ENCODE data around the gene MMP12.
"Not testable (repeated sequence)": the region's sequence is repeated elsewhere in the genome, so short reads cannot be mapped to it uniquely, and the experiment has no call there.

Gene MMP12

GRCh38 chr11:102903895-102904294 is 29.1 kb upstream of the MMP12 start:
- not testable (repeated sequence) for H2AFZ ChIP-seq (ENCODE audit: low read length); H3K4me3 ChIP-seq (ENCODE audit: low read length); H3K9me3 ChIP-seq (replicated peaks; ENCODE audit: insufficient read depth, low read length); H4K20me1 ChIP-seq (ENCODE audit: insufficient read depth, low read length); H3K4me2 ChIP-seq (ENCODE audit: low read depth, low read length); H3K79me2 ChIP-seq (ENCODE audit: low read length); H3K4me1 ChIP-seq (ENCODE audit: low read length); H3K36me3 ChIP-seq (replicated peaks; ENCODE audit: insufficient read depth, low read length); H3K27ac ChIP-seq (ENCODE audit: low read length); DNase-seq; H3K9ac ChIP-seq (ENCODE audit: low read length); H3F3A ChIP-seq (ENCODE audit: insufficient read depth, low read length); H3K9me2 ChIP-seq (replicated peaks; ENCODE audit: insufficient read depth, low read length); H3K27me3 ChIP-seq (replicated peaks; ENCODE audit: insufficient read depth, low read length)

- H3K79me2 ChIP-seq (ENCODE audit: low read length): no peaks in the 10 kb centered on the region
- no peak overlapping the region for H3K4me3 ChIP-seq (ENCODE audit: low read length)
- H3K4me1 ChIP-seq (ENCODE audit: low read length): no peaks in the 10 kb centered on the region
- no peaks in the 10 kb centered on the region for H3K9me3 ChIP-seq (replicated peaks; ENCODE audit: insufficient read depth, low read length)
- H4K20me1 ChIP-seq (ENCODE audit: insufficient read depth, low read length): no peaks in the 10 kb centered on the region
- H3K27ac ChIP-seq (ENCODE audit: low read length): no peak overlapping the region
- no peak for DNase-seq
- no peak for TF ChIP-seq CTCF (IDR thresholded peaks at IDR 0.05; ENCODE audit: low read length)
- no peak for TF ChIP-seq EZH2phosphoT487 (IDR thresholded peaks at IDR 0.05; ENCODE audit: low read length)
- no peak for TF ChIP-seq EZH2 (optimal IDR thresholded peaks at IDR 0.05; ENCODE audit: low read depth, low read length)
- no peak overlapping the region for H2AFZ ChIP-seq (ENCODE audit: low read length)
- no peaks in the 10 kb centered on the region for H3K36me3 ChIP-seq (replicated peaks; ENCODE audit: insufficient read depth, low read length)
- no peak overlapping the region for H3K9ac ChIP-seq (ENCODE audit: low read length)
- H3F3A ChIP-seq (ENCODE audit: insufficient read depth, low read length): no peaks in the 10 kb centered on the region
- no peaks in the 10 kb centered on the region for H3K27me3 ChIP-seq (replicated peaks; ENCODE audit: insufficient read depth, low read length)
- no peaks in the 10 kb centered on the region for H3K9me2 ChIP-seq (replicated peaks; ENCODE audit: insufficient read depth, low read length)
- no peak overlapping the region for H3K4me2 ChIP-seq (ENCODE audit: low read depth, low read length)
Measured at GRCh38 chr11:102900346-102900745, 25.6 kb upstream of the MMP12 start.

GRCh38 chr11:102891736-102892135 is 17.0 kb upstream of the MMP12 start:
- Histone ChIP-seq H3K36me3 (replicated peaks; ENCODE audit: insufficient read depth, low read length) (no peaks in the 10 kb centered on the region), H4K20me1 (ENCODE audit: insufficient read depth, low read length) (no peaks in the 10 kb centered on the region), H3K27me3 (replicated peaks; ENCODE audit: insufficient read depth, low read length) (no peaks in the 10 kb centered on the region), H3K9me3 (replicated peaks; ENCODE audit: insufficient read depth, low read length) (no peaks in the 10 kb centered on the region), H3K4me3 (ENCODE audit: low read length) (no peak overlapping the region), H3K9me2 (replicated peaks; ENCODE audit: insufficient read depth, low read length) (no peaks in the 10 kb centered on the region), H3K27ac (ENCODE audit: low read length) (no peak overlapping the region), H3K9ac (ENCODE audit: low read length) (no peak overlapping the region), H3K4me1 (ENCODE audit: low read length) (no peaks in the 10 kb centered on the region), H3K79me2 (ENCODE audit: low read length) (no peaks in the 10 kb centered on the region), H2AFZ (ENCODE audit: low read length) (no peak overlapping the region), H3K4me2 (ENCODE audit: low read depth, low read length) (no peak overlapping the region), H3F3A (ENCODE audit: insufficient read depth, low read length) (no peaks in the 10 kb centered on the region)
- no peak for DNase-seq
- TF ChIP-seq CTCF (IDR thresholded peaks at IDR 0.05; ENCODE audit: low read length): no peak
- no peak for TF ChIP-seq EZH2 (optimal IDR thresholded peaks at IDR 0.05; ENCODE audit: low read depth, low read length)
- TF ChIP-seq EZH2phosphoT487 (IDR thresholded peaks at IDR 0.05; ENCODE audit: low read length): no peak

DNA sequence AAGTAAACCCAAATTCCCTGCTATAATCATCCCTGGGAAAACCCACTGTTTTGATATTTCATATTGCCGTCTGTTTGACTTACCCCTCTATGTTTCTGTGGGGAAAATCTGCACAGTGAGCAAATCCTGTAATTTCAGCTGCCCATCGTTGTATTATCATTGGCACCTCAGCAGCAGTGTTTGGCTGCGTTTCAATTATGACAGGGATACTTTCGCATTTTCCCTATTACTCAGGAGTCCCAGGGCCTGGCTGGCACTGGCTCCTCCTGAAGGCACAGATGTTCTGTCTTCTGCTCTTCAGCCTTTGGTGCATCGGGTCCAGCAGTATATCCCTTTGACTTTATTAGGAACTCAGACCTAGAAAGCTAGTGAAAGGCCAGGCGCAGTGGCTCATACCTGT is 12.2 kb upstream of the MMP12 start:
- Histone ChIP-seq H3K9ac (ENCODE audit: low read length) (no peak overlapping the region), H3K27ac (ENCODE audit: low read length) (no peak overlapping the region), H3K79me2 (ENCODE audit: low read length) (no peaks in the 10 kb centered on the region), H3F3A (ENCODE audit: insufficient read depth, low read length) (no peaks in the 10 kb centered on the region), H3K4me2 (ENCODE audit: low read depth, low read length) (no peak overlapping the region), H3K4me3 (ENCODE audit: low read length) (no peak overlapping the region), H3K9me2 (replicated peaks; ENCODE audit: insufficient read depth, low read length) (no peaks in the 10 kb centered on the region), H3K27me3 (replicated peaks; ENCODE audit: insufficient read depth, low read length) (no peaks in the 10 kb centered on the region), H3K9me3 (replicated peaks; ENCODE audit: insufficient read depth, low read length) (no peaks in the 10 kb centered on the region), H4K20me1 (ENCODE audit: insufficient read depth, low read length) (no peaks in the 10 kb centered on the region), H3K36me3 (replicated peaks; ENCODE audit: insufficient read depth, low read length) (no peaks in the 10 kb centered on the region), H2AFZ (ENCODE audit: low read length) (no peak overlapping the region), H3K4me1 (ENCODE audit: low read length) (no peaks in the 10 kb centered on the region)
- TF ChIP-seq EZH2 (optimal IDR thresholded peaks at IDR 0.05; ENCODE audit: low read depth, low read length): no peak
- no peak for TF ChIP-seq EZH2phosphoT487 (IDR thresholded peaks at IDR 0.05; ENCODE audit: low read length)
- TF ChIP-seq CTCF (IDR thresholded peaks at IDR 0.05; ENCODE audit: low read length): no peak
- DNase-seq: no peak

All from MM.1S (cell line).